Naive thymus-derived CD8-positive, alpha-beta T cell (primary cell): Measurements from ENCODE around the gene CSNK2A1. TPM values are rescaled to one million over a fixed set of nuclear protein-coding genes. Genes with fewer than 3 reads are reported as not detected.
A peak's percentile ranks its signal among the peaks of the same experiment; 100 is the strongest.

ENCODE experiments used
- ATAC-seq, 2 donors: fragments of 150-1000 bp; cut with Tn5 transposase in 1 of 2; sonication (Bioruptor Pico), chemical (Tn5 transposase) in 1 of 2; 1 replicate in 1 of 2; 2 replicates in 1 of 2; pipeline ENCODE4 v1.10.0; 2021; ENCODE audit warnings: mild to moderate bottlenecking in 2 of 2, moderate library complexity in 2 of 2
- POLR2A ChIA-PET: fragments of 350-600 bp; sonication (Branson Sonifier 250); formaldehyde crosslinking; loops from one replicate; lab custom pipeline; 2021; ENCODE audit warnings: antibody characterized with exemption; lab: Charles Lee
- DNase-seq, 10 donors: peaks; one replicate each; pipeline versions ENCODE4 v3.0.0 to v3.0.0-alpha.2; 2020 to 2022
- H3K27ac Mint-ChIP-seq, 10 donors: one replicate each; pipeline ENCODE4 v1.8.0; 2020 to 2022; ENCODE audit warnings: mild to moderate bottlenecking in 10 of 10, mixed read lengths in 10 of 10, moderate library complexity in 4 of 10, inconsistent platforms in 1 of 10
- H3K27me3 Mint-ChIP-seq, 5 donors: one replicate each; pipeline ENCODE4 v1.8.0; 2021 to 2022; ENCODE audit warnings: mixed read lengths in 5 of 5
- H3K36me3 Mint-ChIP-seq, 3 donors: one replicate each; pipeline ENCODE4 v1.8.0; 2020 to 2022; ENCODE audit warnings: mixed read lengths in 3 of 3, mild to moderate bottlenecking in 2 of 3, inconsistent platforms in 1 of 3
- H3K4me1 Mint-ChIP-seq, 4 donors: one replicate each; pipeline ENCODE4 v1.8.0; 2021 to 2022; ENCODE audit warnings: mixed read lengths in 4 of 4
- H3K4me3 Mint-ChIP-seq, 10 donors: one replicate each; pipeline ENCODE4 v1.8.0; 2020 to 2022; ENCODE audit warnings: mild to moderate bottlenecking in 10 of 10, mixed read lengths in 10 of 10, moderate library complexity in 6 of 10, inconsistent platforms in 1 of 10
- H3K9me3 Mint-ChIP-seq, 9 donors: one replicate each; pipeline ENCODE4 v1.8.0; 2020 to 2022; ENCODE audit warnings: mixed read lengths in 9 of 9, mild to moderate bottlenecking in 3 of 9, inconsistent platforms in 1 of 9, moderate library complexity in 1 of 9
- polyA plus RNA-seq, 3 donors: library from polyadenylated mRNA; unstranded; fragments of 300-500 nt; fragmentation: Illumina TruSeq; gene quantifications; one replicate each; pipeline ENCODE4 v1.2.3, GENCODE V29; 2021
- total RNA-seq, 8 experiments: library from RNA in 2 of 8; stranded (reverse) in 2 of 8; gene quantifications; one replicate each; pipeline ENCODE4 v1.2.3 and lab custom pipeline; 2021 to 2026

CSNK2A1 gene
- total and polyA plus RNA-seq, 5 experiments from 2014 or later, result 49.6 to 93.8 (median 52.0) TPM

- no peak for ATAC-seq
- Mint-ChIP-seq H3K9me3 (no peaks in the 10 kb centered on the region), H3K27me3 (peaks cover 8 to 22% (median 21%) of the 10 kb centered on the region in 5 donors), H3K36me3 (no peaks in the 10 kb centered on the region), H3K27ac (no peak overlapping the region), H3K4me1 (peaks cover 0 to 3% (median 0%) of the 10 kb centered on the region in 4 donors), H3K4me3 (no peak overlapping the region)
- DNase-seq, result no peak
- POLR2A ChIA-PET, result no interaction called here
These were observed 17.1 kb upstream of the CSNK2A1 start for GRCh38 chr20:560680-561079.

- peaks cover 20 to 42% (median 27%) of the 10 kb centered on the region in 5 donors for H3K27me3 Mint-ChIP-seq
- no peaks in the 10 kb centered on the region for H3K9me3 Mint-ChIP-seq
- DNase-seq (no peak), ATAC-seq (no peak)
- peaks cover 0 to 3% (median 0%) of the 10 kb centered on the region in 4 donors for H3K4me1 Mint-ChIP-seq
- POLR2A ChIA-PET, result interaction anchor here (0.6 kb wide), 1 partner anchor 1240 kb away, joined by 3 read pairs; no protein-coding TSS in a partner anchor
- H3K27ac Mint-ChIP-seq, result no peak overlapping the region
- no peaks in the 10 kb centered on the region for H3K36me3 Mint-ChIP-seq
- no peak overlapping the region for H3K4me3 Mint-ChIP-seq
These were observed 14.5 kb upstream of the CSNK2A1 start for GRCh38 chr20:558117-558516.

- no peak for ATAC-seq
- POLR2A ChIA-PET, result no interaction called here
- H3K27me3 Mint-ChIP-seq, result peaks cover 23 to 50% (median 32%) of the 10 kb centered on the region in 5 donors
- H3K4me1 Mint-ChIP-seq, result peaks cover 0 to 3% (median 0%) of the 10 kb centered on the region in 4 donors
- no peak overlapping the region for H3K27ac Mint-ChIP-seq
- no peaks in the 10 kb centered on the region for H3K36me3 Mint-ChIP-seq
- no peak overlapping the region for H3K4me3 Mint-ChIP-seq
- no peak for DNase-seq
- H3K9me3 Mint-ChIP-seq, result no peaks in the 10 kb centered on the region
These were observed 13.4 kb upstream of the CSNK2A1 start for GRCh38 chr20:556984-557383.

- H3K4me1 Mint-ChIP-seq, result no peaks in the 10 kb centered on the region
These were observed 12.4 kb upstream of the CSNK2A1 start for GRCh38 chr20:555976-556385.

DNA sequence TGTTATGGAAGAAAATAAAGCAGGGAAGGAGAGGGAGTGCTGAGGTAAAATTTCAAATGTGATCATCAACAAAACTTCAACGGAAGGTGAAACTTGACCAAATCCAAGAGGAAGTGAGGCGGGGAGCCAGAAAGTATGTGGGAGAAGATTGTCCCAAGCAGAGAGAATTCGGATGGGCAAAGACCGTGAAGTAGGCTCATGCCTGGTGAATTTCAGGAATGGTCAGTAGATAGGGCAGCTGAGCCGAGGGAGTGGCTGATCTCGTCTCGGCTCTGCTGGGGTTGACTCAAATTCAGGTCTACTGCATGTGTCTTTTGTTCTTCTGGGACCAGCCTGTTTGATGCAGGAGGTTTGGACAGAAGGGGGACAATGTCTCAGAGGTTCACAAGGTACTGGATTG lies 7.0 kb upstream of the CSNK2A1 start:
- Mint-ChIP-seq H3K27me3 (peaks cover 23 to 50% (median 38%) of the 10 kb centered on the region in 5 donors), H3K27ac (no peak overlapping the region), H3K9me3 (no peaks in the 10 kb centered on the region), H3K36me3 (no peaks in the 10 kb centered on the region), H3K4me1 (no peaks in the 10 kb centered on the region), H3K4me3 (no peak overlapping the region)
- ATAC-seq (no peak), DNase-seq (no peak)
- POLR2A ChIA-PET, result no interaction called here

More at GRCh38 chr20:555976-556385, 12.4 kb upstream of the CSNK2A1 start:
- Mint-ChIP-seq H3K27ac (no peak overlapping the region), H3K27me3 (peaks cover 19 to 54% (median 40%) of the 10 kb centered on the region in 5 donors), H3K9me3 (no peaks in the 10 kb centered on the region), H3K36me3 (no peaks in the 10 kb centered on the region), H3K4me3 (no peak overlapping the region)
- ATAC-seq, result no peak
- DNase-seq, result no peak
- POLR2A ChIA-PET, result no interaction called here

DNA sequence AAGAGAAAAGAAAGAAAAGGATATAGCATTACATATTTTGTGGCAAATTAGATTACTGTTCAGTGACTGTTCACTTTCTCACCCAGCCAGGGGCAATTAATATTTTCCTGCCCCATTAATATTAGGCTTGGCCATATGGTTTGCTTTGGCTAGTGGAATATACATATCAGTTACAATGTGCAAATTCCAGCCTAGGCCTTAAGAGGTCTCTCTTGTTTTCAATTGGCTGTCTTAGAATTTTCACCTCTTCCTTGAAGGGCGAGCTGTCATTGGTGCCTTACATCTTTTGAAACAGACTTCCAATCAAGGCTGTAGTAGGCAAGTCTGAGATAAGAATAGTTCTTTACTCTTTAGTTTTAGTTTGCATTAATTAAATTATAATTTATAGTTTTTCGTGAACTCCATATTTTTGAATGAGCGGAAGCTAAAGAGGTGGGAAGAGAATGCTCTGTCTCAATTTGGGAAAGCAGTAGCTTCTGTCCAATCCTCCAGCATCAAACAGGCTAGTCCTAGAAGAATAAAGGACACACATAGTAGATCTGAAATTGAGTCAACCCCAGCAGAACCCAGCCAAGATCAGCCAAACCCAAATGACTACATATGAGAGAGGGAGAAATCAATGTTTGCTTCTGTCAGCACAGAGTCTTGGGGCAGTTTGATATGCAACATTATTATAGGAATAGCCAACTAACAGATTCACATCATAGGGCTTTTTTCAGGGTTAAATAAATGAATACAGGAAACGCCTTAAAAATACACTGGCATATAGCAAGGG lies 6.3 kb upstream of the CSNK2A1 start:
- no peaks in the 10 kb centered on the region for H3K4me1 Mint-ChIP-seq
- no peaks in the 10 kb centered on the region for H3K36me3 Mint-ChIP-seq
- H3K27ac Mint-ChIP-seq, result no peak overlapping the region
- POLR2A ChIA-PET, result no interaction called here
- peaks cover 19 to 43% (median 33%) of the 10 kb centered on the region in 5 donors for H3K27me3 Mint-ChIP-seq
- no peak for ATAC-seq
- no peak for DNase-seq
- H3K9me3 Mint-ChIP-seq, result peaks cover 0 to under 1% (median 0%) of the 10 kb centered on the region in 9 donors
- H3K4me3 Mint-ChIP-seq, result no peak overlapping the region

DNA sequence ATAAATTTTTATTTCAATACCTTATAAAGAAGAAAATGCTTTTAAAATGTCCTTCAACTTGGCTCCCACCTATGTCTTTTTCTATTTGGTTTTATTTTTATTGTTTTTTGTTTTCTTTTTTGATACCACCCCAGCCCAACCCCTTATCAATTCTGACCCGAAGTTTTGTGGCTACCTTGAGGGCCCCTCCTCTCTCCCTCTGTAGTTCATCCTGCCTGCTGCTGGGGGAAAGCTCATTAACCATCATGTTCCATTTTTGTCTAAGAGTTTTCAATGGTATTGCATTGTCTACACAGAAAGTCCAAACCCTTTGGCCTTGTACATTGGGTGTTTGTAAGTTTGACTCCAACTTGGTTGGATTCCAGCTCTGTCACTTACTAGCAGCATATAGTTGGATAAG lies 5.3 kb upstream of the CSNK2A1 start:
- Mint-ChIP-seq H3K4me1 (peaks cover 4 to 10% (median 7%) of the 10 kb centered on the region in 4 donors), H3K36me3 (no peaks in the 10 kb centered on the region), H3K27ac (no peak overlapping the region), H3K9me3 (peaks cover 0 to 8% (median 0%) of the 10 kb centered on the region in 9 donors), H3K27me3 (peaks cover 14 to 34% (median 27%) of the 10 kb centered on the region in 5 donors), H3K4me3 (peak overlapping the region in 1 of 10 donors; percentile 57)
- POLR2A ChIA-PET, result no interaction called here
- ATAC-seq, result no peak
- no peak for DNase-seq

- POLR2A ChIA-PET, result no interaction called here
- Mint-ChIP-seq H3K9me3 (peaks cover 0 to 8% (median 0%) of the 10 kb centered on the region in 9 donors), H3K27ac (no peak overlapping the region), H3K4me3 (no peak overlapping the region), H3K27me3 (peaks cover 13 to 27% (median 25%) of the 10 kb centered on the region in 5 donors), H3K36me3 (no peaks in the 10 kb centered on the region), H3K4me1 (peaks cover 12 to 24% (median 17%) of the 10 kb centered on the region in 4 donors)
- no peak for DNase-seq
- no peak for ATAC-seq
These were observed 3.8 kb upstream of the CSNK2A1 start for GRCh38 chr20:547394-547793.

DNA sequence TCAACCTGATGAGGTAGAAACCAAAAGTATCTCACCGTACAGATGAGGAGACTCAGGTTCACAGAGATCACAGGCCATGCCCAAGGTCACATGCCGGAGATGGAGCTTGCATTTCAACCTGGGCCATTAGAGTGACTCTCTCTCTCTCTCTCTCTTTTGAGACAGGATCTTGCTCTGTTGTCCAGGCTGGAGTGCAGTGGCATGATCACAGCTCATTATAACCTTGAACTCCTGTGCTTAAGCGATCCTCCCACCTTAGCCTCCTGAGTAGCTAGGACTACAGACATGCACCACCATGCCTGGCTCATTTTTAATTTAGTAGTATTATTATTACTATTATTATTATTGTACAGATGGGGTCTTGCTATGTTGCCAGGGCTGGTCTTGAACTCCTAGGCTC lies 2.8 kb upstream of the CSNK2A1 start:
- no peaks in the 10 kb centered on the region for H3K36me3 Mint-ChIP-seq
- ATAC-seq (no peak), DNase-seq (no peak)
- no peak overlapping the region for H3K27ac Mint-ChIP-seq
- H3K4me3 Mint-ChIP-seq, result no peak overlapping the region
- POLR2A ChIA-PET, result no interaction called here
- H3K4me1 Mint-ChIP-seq, result peaks cover 15 to 35% (median 28%) of the 10 kb centered on the region in 4 donors
- peaks cover 0 to 8% (median 0%) of the 10 kb centered on the region in 9 donors for H3K9me3 Mint-ChIP-seq
- H3K27me3 Mint-ChIP-seq, result peaks cover 10 to 19% (median 15%) of the 10 kb centered on the region in 5 donors

DNA sequence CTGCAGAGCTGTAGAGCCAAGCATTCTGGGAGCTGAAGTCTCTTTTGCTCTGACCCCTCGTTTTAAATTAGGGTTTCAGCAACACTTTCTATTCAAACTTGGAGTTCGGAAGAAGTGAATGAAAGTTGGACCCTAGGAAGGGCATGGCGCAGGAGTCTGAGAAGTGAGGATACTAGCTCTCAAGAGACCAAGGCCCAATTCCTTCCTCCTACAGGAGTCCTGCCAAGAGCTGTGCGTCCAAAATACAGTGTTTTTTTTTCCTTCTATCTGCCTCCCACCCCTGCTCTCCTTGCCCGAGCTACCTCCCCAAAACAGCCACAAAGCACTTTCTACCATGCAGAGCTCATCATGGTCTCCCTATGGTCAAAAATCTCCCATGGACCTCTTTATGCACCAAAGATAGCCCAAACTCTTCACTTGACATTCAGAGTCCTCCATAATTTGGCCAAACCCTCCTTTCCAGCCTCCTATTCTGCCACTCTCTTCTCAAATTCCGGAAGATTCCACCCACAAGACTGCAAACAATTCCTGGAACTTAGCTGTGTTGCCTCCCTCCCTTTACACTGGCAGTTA lies 649 bp upstream of the CSNK2A1 start:
- Mint-ChIP-seq H3K36me3 (peaks cover 0 to 16% (median 4%) of the 10 kb centered on the region in 3 donors), H3K27me3 (peaks cover 0 to 5% (median 5%) of the 10 kb centered on the region in 5 donors), H3K4me1 (peaks cover 23 to 52% (median 48%) of the 10 kb centered on the region in 4 donors), H3K9me3 (peaks cover 0 to 8% (median 0%) of the 10 kb centered on the region in 9 donors), H3K27ac (peak overlapping the region; percentile 98 to 100 (median 99)), H3K4me3 (peak overlapping the region; percentile 81 to 99 (median 96))
- POLR2A ChIA-PET, result interaction anchor here (0.5 to 1.5 kb wide), 8 partner anchors 9 to 247 kb away, joined by 3 to 10 read pairs (median 4); partner anchors contain the start of genes SOX12, TBC1D20 and ZCCHC3
- ATAC-seq (no peak), DNase-seq (no peak)

DNA sequence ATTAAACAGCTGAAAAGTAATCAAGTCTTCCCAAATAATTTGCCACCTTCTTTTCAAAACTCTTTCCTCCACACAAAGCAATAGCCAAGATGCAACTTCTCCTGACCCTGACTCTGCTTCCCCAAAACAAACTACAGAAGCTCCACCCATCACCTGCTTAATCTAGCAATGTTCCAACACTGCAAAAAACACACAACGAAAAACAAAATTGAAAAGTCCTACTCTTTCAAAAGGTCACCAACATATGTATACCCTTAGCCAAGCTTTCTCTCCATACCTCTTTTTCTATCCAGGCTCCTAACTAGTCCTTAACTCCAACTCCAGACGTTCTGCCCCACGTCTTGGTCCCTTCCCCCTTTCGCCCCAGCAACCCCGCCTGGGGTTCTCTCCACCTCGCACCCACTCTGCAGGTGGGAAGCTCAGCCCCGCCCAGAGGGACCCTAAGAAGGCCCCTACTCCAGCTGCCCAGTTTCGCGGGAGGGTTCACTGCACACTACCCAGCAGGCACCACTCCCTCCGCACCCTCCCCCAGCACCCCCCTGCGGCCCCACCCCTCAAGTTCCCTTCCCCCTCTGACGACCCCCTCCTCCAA lies 717 bp downstream of the CSNK2A1 start:
- peak overlapping the region; percentile 81 to 99 (median 96) for H3K4me3 Mint-ChIP-seq
- POLR2A ChIA-PET, result interaction anchor here (0.6 to 1.5 kb wide), 8 partner anchors 8 to 245 kb away, joined by 3 to 10 read pairs (median 4); partner anchors contain the start of genes TBC1D20 and ZCCHC3
- H3K4me1 Mint-ChIP-seq, result peaks cover 34 to 66% (median 62%) of the 10 kb centered on the region in 4 donors
- DNase-seq (peak in 6 of 10 donors; percentile 4 to 18 (median 6)), ATAC-seq (no peak)
- H3K27ac Mint-ChIP-seq, result peak overlapping the region; percentile 61 to 100 (median 98)
- peaks cover 0 to 8% (median 0%) of the 10 kb centered on the region in 9 donors for H3K9me3 Mint-ChIP-seq
- H3K27me3 Mint-ChIP-seq, result peaks cover 0 to 5% (median 4%) of the 10 kb centered on the region in 5 donors
- H3K36me3 Mint-ChIP-seq, result peaks cover 0 to 16% (median 14%) of the 10 kb centered on the region in 3 donors

DNA sequence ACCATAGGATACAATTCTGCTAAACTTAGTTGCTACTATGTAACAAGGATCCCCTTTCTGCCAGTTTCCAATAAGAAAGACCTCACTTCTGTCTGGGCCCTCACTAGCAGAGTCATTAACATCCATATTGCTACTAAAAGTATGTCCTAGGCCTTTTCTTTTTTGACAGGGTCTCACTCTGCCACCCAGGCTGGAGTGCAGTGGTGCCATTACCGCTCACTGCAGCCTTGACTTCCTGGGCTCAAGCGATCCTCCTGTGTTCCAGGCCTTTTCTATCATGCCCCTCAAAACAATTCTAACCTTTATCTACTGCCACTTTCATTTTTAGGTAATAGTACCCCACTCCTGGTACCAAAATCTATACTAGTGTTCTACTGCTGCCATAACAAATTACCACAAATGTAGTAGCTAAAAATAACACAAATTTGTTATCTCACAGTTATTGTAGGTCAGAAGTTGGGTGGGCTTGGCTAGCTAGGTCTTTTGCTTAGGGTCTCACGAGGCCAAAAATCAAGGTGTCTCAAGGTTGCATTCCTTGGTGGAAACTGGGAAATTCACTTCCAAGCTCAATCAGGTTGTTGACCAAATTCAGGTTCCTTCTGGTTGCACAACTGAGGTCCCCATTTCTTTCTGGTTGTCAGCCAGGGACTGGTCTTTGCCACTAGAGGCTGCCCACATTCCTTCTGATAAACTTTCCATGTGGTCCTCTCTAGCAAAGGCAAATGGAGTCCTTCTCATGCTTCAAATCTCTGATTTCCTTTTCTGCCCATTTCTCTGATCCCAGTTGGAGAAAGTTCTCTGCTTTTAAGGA lies 3.0 kb downstream of the CSNK2A1 start:
- Mint-ChIP-seq H3K36me3 (peaks cover 0 to 16% (median 14%) of the 10 kb centered on the region in 3 donors), H3K4me3 (peak overlapping the region in 5 of 10 donors; percentile 24 to 89 (median 33)), H3K27ac (no peak overlapping the region), H3K27me3 (peaks cover 0 to under 1% (median 0%) of the 10 kb centered on the region in 5 donors), H3K4me1 (peaks cover 44 to 88% (median 84%) of the 10 kb centered on the region in 4 donors), H3K9me3 (peaks cover 0 to 8% (median 0%) of the 10 kb centered on the region in 9 donors)
- DNase-seq (no peak), ATAC-seq (no peak)
- POLR2A ChIA-PET, result no interaction called here
